Measurements from ENCODE around the gene HPD.

Gene HPD

GRCh38 chr12:121810234-121810817 is 48.3 kb downstream of the HPD start:
- no peak for DNase-seq

DNA sequence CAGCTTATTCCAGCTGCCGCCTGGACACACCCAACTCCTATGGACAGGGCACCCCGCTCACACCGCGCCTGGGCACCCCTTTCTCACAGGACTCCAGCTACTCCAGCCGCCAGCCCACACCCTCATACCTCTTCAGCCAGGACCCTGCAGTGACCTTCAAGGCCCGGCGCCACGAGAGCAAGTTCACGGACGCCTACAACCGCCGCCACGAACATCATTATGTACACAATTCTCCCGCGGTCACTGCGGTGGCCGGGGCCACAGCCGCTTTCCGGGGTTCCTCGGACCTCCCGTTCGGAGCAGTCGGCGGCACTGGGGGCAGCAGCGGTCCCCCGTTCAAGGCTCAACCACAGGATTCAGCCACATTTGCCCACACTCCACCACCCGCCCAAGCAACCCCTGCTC is 48.9 kb downstream of the HPD start:
- no peak for DNase-seq

- no peak for DNase-seq
These were observed 50.0 kb downstream of the HPD start for GRCh38 chr12:121808623-121809022.

DNA sequence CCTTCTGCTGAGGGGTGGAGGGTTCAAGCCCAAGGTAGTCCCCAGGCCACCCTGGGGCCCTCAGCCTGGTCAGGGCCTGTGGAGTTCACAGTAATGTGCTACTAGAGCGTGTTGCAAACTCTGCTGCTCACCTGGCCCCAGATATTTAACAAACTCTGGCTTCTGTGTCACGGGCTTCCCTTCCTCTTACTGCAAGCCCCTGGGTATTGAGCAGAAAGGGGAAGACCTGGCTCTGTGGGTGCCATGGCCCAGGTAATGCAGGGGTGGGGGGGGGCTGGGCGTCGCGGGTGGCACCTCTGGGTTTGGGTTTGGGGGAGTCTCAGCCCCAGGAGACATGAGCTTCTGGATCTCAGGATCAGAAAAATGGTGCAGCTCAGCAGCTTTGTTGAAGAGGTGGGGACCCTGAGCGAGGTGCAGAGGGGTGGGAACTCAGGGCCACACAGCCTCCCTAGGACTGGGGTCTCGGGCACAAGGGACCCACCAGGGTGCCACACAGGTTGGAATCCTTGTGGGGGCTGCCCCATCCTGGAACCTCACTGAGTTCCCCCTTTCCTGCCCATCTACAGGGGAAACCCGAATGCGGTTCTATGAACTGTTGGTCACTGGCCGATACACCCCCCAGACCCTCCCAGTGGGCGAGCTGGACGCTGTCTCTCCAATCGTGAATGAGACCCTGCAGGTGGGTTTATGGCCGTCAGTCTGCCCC is 50.9 kb downstream of the HPD start:
- DNase-seq = no peak

GRCh38 chr12:121806546-121807423 is 51.9 kb downstream of the HPD start:
- DNase-seq = no peak

GRCh38 chr12:121806009-121806545 is 52.6 kb downstream of the HPD start:
- no peak for DNase-seq

- no peak for DNase-seq
These were observed 53.3 kb downstream of the HPD start for GRCh38 chr12:121805171-121806008.

DNA sequence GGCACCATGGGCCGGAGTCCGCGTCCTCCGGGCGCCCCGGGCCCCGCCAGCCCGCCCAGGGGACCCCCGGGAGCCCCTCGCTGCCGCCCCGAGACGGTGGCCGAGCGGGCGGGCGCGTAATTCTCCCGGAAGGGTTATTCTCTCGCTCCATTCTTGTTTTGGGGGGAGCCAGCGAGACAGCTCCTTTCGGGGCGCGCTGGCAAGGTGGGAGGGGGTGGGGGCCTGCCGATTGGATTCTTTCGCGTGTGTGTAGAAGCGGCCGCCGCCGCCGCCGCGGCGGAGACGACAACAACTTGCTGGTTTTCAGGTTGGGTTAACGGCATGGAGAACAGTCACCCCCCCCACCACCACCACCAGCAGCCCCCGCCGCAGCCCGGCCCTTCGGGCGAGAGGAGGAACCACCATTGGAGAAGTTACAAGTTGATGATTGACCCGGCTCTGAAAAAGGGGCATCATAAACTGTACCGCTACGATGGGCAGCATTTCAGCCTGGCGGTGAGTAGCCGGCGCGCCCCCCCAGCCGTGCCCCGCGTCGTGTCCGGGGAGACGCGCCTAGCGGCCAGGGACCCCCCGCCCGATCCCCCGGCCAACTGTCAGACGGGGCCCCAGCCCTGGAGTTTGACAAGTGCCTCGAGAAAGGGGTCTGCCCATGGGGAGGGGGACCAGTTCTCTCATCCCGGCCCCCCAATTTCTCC is 54.1 kb downstream of the HPD start:
- peak; percentile 54 for DNase-seq

- peak; percentile 82 for DNase-seq
These were observed 54.7 kb downstream of the HPD start, which contains the start of gene SETD1B for GRCh38 chr12:121803861-121804416. SETD1B (plus strand) TSS chr12:121804009; CDS start chr12:121804738, 729 bp downstream.

GRCh38 chr12:121802843-121803698 is 55.6 kb downstream of the HPD start:
- peak; percentile 96 for DNase-seq

DNA sequence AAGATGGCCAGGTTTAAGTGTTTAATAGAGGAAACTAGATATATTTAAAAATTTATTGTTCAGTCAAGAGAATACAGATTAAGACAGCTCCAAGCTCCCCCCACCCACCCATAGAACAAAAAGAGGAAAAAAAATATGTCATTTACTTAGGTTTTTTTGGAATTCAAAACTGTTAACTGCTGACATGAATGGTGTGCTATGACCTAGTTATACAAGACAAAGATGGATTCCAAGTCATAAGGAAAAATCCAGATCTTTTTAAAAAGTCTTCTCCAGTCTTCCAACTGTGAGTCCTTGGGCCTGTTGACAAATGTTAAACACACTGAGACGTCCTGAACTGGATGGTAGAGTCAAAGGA is 56.2 kb downstream of the HPD start:
- no peak for DNase-seq

DNA sequence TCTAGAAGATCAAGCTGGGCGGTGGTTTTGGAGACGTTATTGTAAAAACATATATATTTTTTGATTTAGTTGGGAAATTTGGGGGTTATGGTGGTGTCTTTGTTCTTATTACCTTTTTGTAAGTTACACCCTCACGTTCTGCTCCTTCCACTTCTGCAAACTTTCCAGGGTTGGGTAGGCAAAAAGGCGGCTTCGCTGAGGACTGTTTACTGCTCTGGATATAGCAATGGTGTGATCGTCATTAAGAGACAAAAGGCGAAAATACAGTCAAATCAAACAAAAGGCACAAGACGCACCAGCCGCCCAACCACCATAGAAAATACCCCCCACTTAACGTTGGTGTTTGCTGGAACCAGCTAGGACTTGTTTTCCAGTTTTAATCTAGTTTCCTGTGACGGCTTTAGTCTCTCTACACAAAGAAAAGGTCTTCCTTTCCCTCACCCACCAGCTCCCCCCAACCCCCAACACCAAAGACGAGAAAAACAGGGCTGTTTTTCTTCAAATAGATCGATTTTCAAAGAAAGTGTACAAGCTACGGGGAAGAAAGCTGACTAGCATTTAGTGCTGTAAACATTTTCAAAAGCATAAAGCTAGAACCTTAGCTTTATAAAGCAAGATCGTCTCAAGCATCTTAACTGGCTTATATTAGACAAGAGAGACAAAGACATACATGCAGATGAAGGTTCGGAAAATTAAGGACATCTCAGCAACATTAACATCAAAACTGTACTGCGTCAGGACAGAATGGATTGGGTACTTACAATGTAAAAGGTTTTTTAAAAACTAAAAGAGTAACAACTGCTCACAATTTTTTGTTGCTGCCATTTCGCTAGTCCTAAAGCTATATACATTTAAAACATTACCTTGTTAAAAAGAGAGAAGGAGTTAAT is 56.8 kb downstream of the HPD start:
- peak; percentile 79 for DNase-seq

DNA sequence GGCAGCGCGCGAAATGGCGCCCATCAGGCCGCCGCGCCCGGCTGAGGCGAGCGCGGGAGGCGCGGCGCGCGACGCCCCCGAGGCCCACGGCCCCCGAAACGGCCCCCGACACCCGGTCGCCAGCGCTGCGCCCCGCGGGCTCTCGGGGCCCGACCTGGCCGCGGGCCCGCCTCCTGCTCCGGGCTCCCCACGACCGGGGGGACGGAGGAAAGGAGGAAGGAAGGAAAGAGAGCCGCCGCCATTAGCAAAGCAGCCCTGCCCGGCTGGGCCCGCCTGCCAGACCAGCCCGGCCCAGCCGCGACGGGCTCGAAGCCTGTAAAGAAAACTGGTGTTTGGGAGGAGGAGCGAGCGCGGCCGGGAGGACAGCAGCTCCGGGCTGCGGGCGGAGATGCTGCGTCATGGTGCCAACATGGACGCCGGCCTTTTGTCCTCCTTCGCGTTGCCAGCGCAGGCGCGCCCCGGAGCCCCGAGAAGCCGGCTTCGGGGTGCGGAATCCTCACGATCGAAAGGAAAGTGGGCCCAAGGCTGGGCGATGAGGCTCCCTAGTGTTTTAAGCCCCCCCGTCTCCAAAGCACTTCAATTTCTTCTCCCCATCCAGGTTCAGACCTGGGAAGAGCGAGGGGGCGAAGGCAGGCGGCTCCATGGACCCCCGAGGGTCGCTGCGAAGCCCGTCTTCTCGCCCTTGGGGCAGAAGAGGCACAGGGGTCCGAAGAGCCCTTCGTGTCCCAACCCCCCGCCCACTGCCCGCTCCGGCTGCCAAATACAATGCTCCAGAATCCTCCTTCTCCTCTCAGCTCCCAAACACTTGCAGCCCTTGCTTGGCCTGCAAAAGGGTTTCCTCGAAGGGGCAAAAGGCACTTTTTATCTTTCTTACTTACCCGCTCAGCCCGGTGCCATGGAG is 57.7 kb downstream of the HPD start:
- peak; percentile 78 for DNase-seq

DNA sequence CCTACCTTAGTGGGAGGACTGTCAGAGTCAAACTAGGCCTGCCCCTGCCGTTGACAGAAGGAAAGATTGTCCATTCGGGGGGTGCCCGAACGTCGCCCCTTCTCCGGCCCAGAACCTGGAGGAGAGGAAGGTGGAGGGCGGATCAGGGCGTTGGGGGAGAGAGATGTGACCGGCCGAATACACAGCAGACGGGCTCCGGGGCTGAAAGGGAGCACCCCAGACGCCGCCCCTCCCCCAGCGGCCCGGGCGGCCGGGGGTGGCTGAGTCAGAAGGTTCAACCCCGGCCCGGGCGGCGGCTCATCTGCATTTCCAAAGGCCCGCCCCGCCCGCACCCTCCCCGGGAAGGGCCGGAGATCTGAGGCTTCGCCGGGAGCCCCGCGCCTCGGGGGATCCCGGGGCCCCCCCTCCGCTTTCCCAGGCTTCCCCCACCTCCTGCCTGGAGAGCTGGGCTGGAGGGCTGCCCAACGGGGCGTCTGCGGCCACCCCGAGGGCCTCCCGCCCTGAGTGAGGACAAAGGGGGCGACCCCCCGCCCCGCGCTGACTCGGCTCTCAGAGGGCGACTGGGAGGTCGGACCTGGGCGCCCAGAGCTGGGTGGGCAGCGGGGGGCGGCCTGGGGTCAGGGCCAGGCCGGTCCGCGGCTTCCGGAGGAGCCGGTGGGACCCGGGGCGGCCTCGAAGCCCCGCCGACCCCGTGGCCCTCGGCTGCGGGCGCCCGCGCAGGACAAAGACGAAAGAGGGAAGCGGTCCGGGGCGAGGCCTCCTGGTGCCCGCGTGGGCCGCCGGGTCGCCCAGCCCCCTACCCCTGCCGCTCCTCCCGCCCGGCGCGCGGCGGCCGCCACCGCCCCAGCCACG is 58.6 kb downstream of the HPD start:
- peak; percentile 89 for DNase-seq

DNA sequence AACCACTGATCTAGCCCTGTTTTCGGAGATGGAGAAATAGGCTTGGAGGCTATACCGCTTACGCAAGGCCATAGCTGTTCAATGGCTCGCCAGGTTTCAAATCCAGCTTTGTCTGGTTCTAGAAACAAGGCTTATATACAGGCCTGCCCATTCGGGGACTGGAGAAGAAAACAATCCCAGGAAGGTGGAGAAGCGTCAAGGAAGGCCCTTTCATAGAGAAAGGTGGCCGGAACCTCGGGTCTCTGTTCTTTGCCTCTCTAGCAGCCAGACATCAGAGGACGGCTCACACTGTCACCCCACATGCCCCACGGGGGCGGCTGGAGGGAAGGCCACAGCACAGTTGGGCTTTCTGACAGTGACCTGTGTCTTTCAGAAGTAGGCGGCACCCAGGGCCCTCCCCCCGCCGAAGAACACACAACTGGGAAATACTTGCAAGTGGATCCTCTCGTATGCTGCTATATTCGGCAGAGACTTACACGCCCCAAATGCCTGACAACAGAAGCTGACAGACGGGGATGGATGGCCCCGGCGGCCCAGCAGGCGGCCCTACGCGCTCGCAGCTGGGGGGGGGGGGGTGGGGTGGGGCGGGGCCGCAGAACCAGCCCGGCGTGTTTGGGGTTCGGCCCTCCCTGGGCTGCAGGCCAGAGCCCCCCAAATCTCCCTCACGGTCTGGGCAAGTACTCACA is 59.4 kb downstream of the HPD start:
- DNase-seq = peak; percentile 68

- no peak for DNase-seq
These were observed 59.9 kb downstream of the HPD start for GRCh38 chr12:121798787-121799155.

Data from activated CD4-positive, alpha-beta T cell treated with anti-CD3 and anti-CD28 coated beads, Interleukin-10, Interleukin-2, amounts not matched to agents 100 ng/mL and 50 ng/mL, durations not matched to agents 16 hours and 8 hours (primary cell).